Measurements from ENCODE around the gene NKX2-4.

- TF ChIP-seq CTCF (IDR thresholded peaks at IDR 0.05), result no peak
- no peak for TF ChIP-seq POLR2A (IDR thresholded peaks at IDR 0.05)
These were observed 12.9 kb downstream of the NKX2-4 start for GRCh38 chr20:21384308-21384892.
